ENCODE results near the gene ADAP1.

DNA sequence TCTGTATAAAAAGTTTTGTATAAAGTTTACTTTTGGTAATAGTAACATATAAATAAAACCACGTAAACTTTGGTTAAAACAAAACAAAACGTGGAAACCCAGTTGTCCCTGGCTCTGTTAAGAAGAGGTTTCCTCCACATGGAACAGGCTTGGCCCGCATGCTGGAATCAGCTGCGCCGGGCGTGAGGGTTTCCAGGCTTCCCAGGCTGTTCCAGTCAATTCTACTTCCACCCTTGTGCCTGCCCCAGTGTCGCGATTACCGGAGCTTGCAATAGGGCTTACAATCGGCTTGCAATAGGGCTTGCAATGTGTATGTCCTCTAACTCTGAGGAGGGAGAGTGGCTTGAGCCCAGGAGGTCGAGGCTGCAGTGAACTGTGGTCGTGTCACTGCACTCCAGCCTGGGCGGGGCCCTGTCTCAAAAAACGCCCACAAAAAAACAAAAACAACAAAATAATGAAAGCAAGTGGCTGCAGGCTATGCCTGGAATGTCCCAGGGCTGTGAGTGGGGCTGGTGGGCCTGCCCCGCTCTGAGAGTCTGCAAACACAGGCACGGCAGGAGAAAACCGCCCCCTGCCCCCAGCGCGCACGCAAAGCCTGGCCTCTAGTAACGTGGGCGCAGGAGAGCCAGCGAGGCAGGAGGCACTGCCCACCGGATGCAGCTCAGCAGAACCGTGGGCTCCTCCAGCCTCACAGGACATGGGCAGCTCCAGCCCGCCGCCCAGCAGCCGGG is 44.8 kb upstream of the ADAP1 start:
- TF ChIP-seq EZH2 (IDR thresholded peaks at IDR 0.05; ENCODE audit: borderline replicate concordance, low read depth, low read length, severe bottlenecking) = no peak
- TF ChIP-seq, protein P1, sequence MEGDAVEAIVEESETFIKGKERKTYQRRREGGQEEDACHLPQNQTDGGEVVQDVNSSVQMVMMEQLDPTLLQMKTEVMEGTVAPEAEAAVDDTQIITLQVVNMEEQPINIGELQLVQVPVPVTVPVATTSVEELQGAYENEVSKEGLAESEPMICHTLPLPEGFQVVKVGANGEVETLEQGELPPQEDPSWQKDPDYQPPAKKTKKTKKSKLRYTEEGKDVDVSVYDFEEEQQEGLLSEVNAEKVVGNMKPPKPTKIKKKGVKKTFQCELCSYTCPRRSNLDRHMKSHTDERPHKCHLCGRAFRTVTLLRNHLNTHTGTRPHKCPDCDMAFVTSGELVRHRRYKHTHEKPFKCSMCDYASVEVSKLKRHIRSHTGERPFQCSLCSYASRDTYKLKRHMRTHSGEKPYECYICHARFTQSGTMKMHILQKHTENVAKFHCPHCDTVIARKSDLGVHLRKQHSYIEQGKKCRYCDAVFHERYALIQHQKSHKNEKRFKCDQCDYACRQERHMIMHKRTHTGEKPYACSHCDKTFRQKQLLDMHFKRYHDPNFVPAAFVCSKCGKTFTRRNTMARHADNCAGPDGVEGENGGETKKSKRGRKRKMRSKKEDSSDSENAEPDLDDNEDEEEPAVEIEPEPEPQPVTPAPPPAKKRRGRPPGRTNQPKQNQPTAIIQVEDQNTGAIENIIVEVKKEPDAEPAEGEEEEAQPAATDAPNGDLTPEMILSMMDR (IDR thresholded peaks at IDR 0.05; ENCODE audit: borderline replicate concordance, extremely low read depth, low read length, poor library complexity, severe bottlenecking) = no peak

Data from DND-41 (cell line).